ENCODE measurements around the gene ZNF473. TPM values are rescaled to one million over a fixed set of nuclear protein-coding genes. Genes with fewer than 3 reads are reported as not detected.
"Not testable (repeated sequence)": the region's sequence is repeated elsewhere in the genome, so short reads cannot be mapped to it uniquely, and the experiment has no call there.

Gene ZNF473
- total and polyA plus RNA-seq, 2 of the 13 experiments (the other 11 are each of a cell fraction or from before 2014, with no cell fraction given): 5.8 to 11.9 TPM

DNA sequence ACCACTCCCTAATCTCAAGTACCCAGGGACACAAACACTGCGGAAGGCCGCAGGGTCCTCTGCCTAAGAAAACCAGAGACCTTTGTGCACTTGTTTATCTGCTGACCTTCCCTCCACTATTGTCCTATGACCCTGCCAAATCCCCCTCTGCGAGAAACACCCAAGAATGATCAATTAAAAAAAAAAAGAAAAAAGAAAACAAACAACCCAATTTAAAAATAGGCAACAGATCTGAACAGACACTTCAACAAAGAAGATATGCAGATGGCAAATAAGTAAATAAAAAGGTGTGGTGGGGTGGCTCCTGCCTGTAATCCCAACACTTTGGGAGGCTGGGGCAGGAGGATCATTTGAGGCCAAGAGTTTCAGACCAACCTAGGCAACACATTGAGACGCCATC lies 61.3 kb downstream of the ZNF473 start:
- intact Hi-C loops (cut with micrococcal nuclease; ENCODE audit: unreplicated experiment): not testable (repeated sequence)

DNA sequence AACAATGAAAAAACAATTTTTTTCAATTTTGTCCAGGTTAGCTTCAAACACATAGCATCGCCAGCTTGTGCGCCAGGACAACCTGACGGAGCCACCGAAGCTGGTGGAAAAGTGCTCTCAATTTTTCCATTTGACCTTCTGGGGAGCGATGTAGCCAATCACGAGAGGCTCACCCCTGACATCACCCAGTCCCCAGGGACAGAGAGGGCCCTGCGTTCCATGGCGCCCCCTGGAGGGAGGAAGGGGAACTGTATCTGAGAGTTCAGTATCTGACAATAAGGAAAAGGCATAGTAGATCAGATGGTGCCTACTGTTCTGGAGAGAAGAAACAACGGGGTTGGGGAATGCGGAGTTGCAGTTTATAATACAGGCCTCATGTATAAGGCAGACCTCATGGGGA lies 64.9 kb downstream of the ZNF473 start:
- H3K9me3 ChIP-seq (ENCODE audit: low read length); BruUV-seq (replicated peaks); H2AFZ ChIP-seq (ENCODE audit: low read length); H3K4me1 ChIP-seq (ENCODE audit: insufficient read depth, low read length); CTCF ChIA-PET (ENCODE audit: low intra/inter-chr PET ratio, low total read pairs); POLR2A ChIA-PET; H4K20me1 ChIP-seq (ENCODE audit: insufficient read depth, low read length); intact Hi-C loops (cut with micrococcal nuclease; ENCODE audit: unreplicated experiment); H3K79me2 ChIP-seq (ENCODE audit: insufficient read depth, low read length); in situ Hi-C loops (cut with HindIII; ENCODE audit: extremely low pct_ligation_motif_present, low pct_unique_long_range_greater_than_20kb); H3K36me3 ChIP-seq (replicated peaks in 1 of 2; ENCODE audit: control insufficient read depth in 1 of 2, insufficient read depth in 2 of 2, low read length in 2 of 2); H3K4me2 ChIP-seq (ENCODE audit: low read depth, low read length); H3K27me3 ChIP-seq (ENCODE audit: control insufficient read depth in 1 of 2, insufficient read depth in 2 of 2, low read length in 2 of 2); H3K4me3 ChIP-seq (replicated peaks in 1 of 3; ENCODE audit: insufficient read depth in 1 of 3, low read depth in 2 of 3, low read length in 3 of 3); H3K9ac ChIP-seq (ENCODE audit: insufficient read depth, low read depth, low read length); H3K27ac ChIP-seq (ENCODE audit: extremely low read length, insufficient read depth, low read length): not testable (repeated sequence)
- FAIRE-seq: peak; percentile 15
- DNase-seq (ENCODE audit: low spot score): peak; percentile 54
- WGBS (ENCODE audit: low lambda C conversion rate): 37% methylated on average over 10 of the region's 10 CpGs
- peak; percentile 65 for ATAC-seq
- 0 out of 2 replicates have a peak, but pooled peaks have one; percentile 40 for TF ChIP-seq NFYB (CRISPR knock-in tag; IDR thresholded peaks at IDR 0.05)
- TF ChIP-seq NFYC (CRISPR knock-in tag; IDR thresholded peaks at IDR 0.05): peak; percentile 34; the same call in 1 of the 2 replicates
- TF ChIP-seq STAG1 (CRISPR knock-in tag; IDR thresholded peaks at IDR 0.05): 0 out of 2 replicates have a peak, but pooled peaks have one; percentile 17
- TF ChIP-seq CTCF (CRISPR knock-in tag; IDR thresholded peaks at IDR 0.05): peak; percentile 63
- peak; percentile 24; the same call in 1 of the 2 replicates for TF ChIP-seq NR2C2 (CRISPR knock-in tag; IDR thresholded peaks at IDR 0.05; ENCODE audit: borderline replicate concordance)

More for the DNA sequence above, 61.3 kb downstream of the ZNF473 start:
- H4K20me1 ChIP-seq (ENCODE audit: insufficient read depth, low read length); DNase-seq (ENCODE audit: low spot score); H3K36me3 ChIP-seq (replicated peaks in 1 of 2; ENCODE audit: control insufficient read depth in 1 of 2, insufficient read depth in 2 of 2, low read length in 2 of 2); CTCF ChIA-PET (ENCODE audit: low intra/inter-chr PET ratio, low total read pairs); H3K9me3 ChIP-seq (ENCODE audit: low read length); H3K4me1 ChIP-seq (ENCODE audit: insufficient read depth, low read length); H3K27me3 ChIP-seq (ENCODE audit: control insufficient read depth in 1 of 2, insufficient read depth in 2 of 2, low read length in 2 of 2); BruUV-seq (replicated peaks); ATAC-seq; FAIRE-seq; H3K79me2 ChIP-seq (ENCODE audit: insufficient read depth, low read length); in situ Hi-C loops (cut with HindIII; ENCODE audit: extremely low pct_ligation_motif_present, low pct_unique_long_range_greater_than_20kb); POLR2A ChIA-PET; H3K27ac ChIP-seq (ENCODE audit: extremely low read length, insufficient read depth, low read length); H3K4me2 ChIP-seq (ENCODE audit: low read depth, low read length); H3K4me3 ChIP-seq (replicated peaks in 1 of 3; ENCODE audit: insufficient read depth in 1 of 3, low read depth in 2 of 3, low read length in 3 of 3); H3K9ac ChIP-seq (ENCODE audit: insufficient read depth, low read depth, low read length); H2AFZ ChIP-seq (ENCODE audit: low read length): not testable (repeated sequence)
- WGBS (ENCODE audit: low lambda C conversion rate): 37% methylated on average over 4 of the region's 4 CpGs

DNA sequence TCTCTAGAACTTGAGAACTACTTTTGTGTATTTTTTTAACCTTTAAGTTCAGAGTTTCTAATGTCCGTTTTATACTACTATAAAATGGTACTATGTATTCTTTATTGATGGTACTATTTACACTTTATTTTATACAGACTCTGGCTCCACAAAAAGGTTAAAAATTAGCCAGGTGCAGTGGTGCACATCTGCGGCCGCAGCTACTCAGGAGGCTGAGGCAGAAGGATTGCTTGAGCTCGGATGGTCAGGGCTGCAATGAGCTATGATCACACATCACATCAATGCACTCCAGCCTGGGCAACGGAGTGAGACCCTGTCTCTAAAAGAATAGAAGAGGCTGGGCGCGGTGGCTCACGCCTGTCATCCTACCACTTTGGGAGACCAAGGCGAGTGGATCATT lies 66.0 kb downstream of the ZNF473 start:
- intact Hi-C loops (cut with micrococcal nuclease; ENCODE audit: unreplicated experiment); BruUV-seq (replicated peaks); H3K27me3 ChIP-seq (ENCODE audit: control insufficient read depth in 1 of 2, insufficient read depth in 2 of 2, low read length in 2 of 2); H3K9ac ChIP-seq (ENCODE audit: insufficient read depth, low read depth, low read length); H3K4me3 ChIP-seq (replicated peaks in 1 of 3; ENCODE audit: insufficient read depth in 1 of 3, low read depth in 2 of 3, low read length in 3 of 3); H3K36me3 ChIP-seq (replicated peaks in 1 of 2; ENCODE audit: control insufficient read depth in 1 of 2, insufficient read depth in 2 of 2, low read length in 2 of 2); H3K9me3 ChIP-seq (ENCODE audit: low read length); in situ Hi-C loops (cut with HindIII; ENCODE audit: extremely low pct_ligation_motif_present, low pct_unique_long_range_greater_than_20kb); DNase-seq (ENCODE audit: low spot score); CTCF ChIA-PET (ENCODE audit: low intra/inter-chr PET ratio, low total read pairs); ATAC-seq; H3K79me2 ChIP-seq (ENCODE audit: insufficient read depth, low read length); H4K20me1 ChIP-seq (ENCODE audit: insufficient read depth, low read length); POLR2A ChIA-PET; H3K4me1 ChIP-seq (ENCODE audit: insufficient read depth, low read length); H2AFZ ChIP-seq (ENCODE audit: low read length); FAIRE-seq; H3K4me2 ChIP-seq (ENCODE audit: low read depth, low read length); H3K27ac ChIP-seq (ENCODE audit: extremely low read length, insufficient read depth, low read length): not testable (repeated sequence)
- 9% methylated on average over 5 of the region's 9 CpGs for WGBS (ENCODE audit: low lambda C conversion rate)
